ENCODE data around the gene ASIC4.

DNA sequence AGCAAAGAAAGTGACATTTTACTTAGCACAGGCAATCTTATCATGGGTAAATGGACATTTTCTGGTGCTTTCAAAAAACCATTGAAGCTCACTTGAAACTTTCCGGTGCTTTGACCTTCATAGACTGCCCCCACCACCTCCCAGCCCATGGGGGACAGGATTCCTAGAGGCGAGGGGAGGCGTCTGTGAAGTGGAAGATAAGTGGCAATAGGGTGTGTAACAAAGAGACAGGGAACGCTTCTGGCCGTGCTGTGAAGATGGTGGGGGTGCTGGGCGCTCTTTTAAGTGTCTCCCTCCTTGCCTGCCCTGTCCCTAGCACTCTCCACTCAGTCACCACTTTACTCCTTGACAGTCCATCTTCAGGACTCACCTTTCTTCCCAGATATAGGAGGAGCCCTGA is 39.0 kb upstream of the ASIC4 start:
- TF ChIP-seq, protein P1, sequence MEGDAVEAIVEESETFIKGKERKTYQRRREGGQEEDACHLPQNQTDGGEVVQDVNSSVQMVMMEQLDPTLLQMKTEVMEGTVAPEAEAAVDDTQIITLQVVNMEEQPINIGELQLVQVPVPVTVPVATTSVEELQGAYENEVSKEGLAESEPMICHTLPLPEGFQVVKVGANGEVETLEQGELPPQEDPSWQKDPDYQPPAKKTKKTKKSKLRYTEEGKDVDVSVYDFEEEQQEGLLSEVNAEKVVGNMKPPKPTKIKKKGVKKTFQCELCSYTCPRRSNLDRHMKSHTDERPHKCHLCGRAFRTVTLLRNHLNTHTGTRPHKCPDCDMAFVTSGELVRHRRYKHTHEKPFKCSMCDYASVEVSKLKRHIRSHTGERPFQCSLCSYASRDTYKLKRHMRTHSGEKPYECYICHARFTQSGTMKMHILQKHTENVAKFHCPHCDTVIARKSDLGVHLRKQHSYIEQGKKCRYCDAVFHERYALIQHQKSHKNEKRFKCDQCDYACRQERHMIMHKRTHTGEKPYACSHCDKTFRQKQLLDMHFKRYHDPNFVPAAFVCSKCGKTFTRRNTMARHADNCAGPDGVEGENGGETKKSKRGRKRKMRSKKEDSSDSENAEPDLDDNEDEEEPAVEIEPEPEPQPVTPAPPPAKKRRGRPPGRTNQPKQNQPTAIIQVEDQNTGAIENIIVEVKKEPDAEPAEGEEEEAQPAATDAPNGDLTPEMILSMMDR (conservative IDR thresholded peaks at IDR 0.05; ENCODE audit: low read length) = no peak
- no peak for TF ChIP-seq EZH2phosphoT487 (IDR thresholded peaks at IDR 0.05; ENCODE audit: borderline replicate concordance, low read depth, low read length)

Data from OCI-LY7 (cell line).